Activated naive CD4-positive, alpha-beta T cell treated with anti-CD3 and anti-CD28 coated beads, Interleukin-2, amount 10 ng/mL, durations not matched to agents 5 hours and 36 hours (primary cell): Measurements from ENCODE around the gene SESN3. TPM values are rescaled to one million over a fixed set of nuclear protein-coding genes. Genes with fewer than 3 reads are reported as not detected.

ENCODE experiments used
- total RNA-seq, 2 experiments: library from RNA; stranded (reverse); gene quantifications; one replicate each; pipeline ENCODE4 v1.2.3, GENCODE V29; 2021

Gene SESN3, protein sequence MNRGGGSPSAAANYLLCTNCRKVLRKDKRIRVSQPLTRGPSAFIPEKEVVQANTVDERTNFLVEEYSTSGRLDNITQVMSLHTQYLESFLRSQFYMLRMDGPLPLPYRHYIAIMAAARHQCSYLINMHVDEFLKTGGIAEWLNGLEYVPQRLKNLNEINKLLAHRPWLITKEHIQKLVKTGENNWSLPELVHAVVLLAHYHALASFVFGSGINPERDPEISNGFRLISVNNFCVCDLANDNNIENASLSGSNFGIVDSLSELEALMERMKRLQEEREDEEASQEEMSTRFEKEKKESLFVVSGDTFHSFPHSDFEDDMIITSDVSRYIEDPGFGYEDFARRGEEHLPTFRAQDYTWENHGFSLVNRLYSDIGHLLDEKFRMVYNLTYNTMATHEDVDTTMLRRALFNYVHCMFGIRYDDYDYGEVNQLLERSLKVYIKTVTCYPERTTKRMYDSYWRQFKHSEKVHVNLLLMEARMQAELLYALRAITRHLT
- total RNA-seq: 10 to 100 TPM; 74.0 to 84.4 TPM

DNA sequence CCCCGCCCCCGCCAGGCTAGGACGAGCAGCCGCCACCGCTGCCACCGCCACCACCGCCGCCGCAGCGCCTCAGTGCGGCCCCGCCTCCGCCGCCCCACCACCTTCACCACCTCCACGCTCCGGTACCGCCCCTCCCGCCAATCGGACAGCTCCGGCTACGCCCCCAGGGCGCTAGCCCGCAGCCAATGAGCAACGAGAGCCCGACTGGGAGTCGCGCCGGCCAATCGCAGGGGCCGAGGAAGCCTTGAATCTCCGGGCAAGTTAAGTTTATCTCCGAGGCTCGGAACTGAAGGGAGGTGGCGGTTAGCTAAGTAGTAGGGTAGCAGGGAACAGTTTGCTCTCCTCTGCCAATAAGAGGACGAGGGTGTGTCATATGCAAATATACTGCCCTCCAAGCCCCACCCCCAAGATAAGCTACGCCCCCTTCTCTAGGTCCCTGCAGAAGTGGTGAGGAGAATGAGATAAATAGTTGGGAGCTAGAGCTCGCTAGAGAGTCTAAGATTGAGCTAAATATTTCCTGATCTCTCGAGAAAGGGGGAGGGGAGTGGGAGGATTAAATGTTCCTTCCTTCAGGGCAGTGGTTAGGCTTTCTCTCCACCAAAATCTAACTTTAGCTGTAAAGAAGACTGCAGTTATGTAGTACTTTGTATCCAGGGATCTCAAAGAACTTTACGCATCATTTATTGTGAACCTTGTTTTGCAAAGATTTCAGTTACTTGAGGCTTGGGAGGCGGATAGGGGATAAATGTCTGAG is at the start of gene SESN3:
SESN3 (minus strand) TSS at position 76 of the 754 bp plus-strand sequence. CDS start 342 bp downstream, outside the sequence.

Other genes starting within 250 kb of the SESN3 start
- gene KDM4E, start 205.9 kb downstream of the SESN3 start, total RNA-seq: not detected
- gene KDM4F, start 181.8 kb downstream of the SESN3 start, total RNA-seq: not detected
- gene SRSF8, start 164.3 kb downstream of the SESN3 start, total RNA-seq: 10 to 100 TPM; 42.1 to 42.3 TPM
- 10 to 100 TPM; 11.6 to 11.8 TPM for gene ENDOD1, start 141.4 kb downstream of the SESN3 start, total RNA-seq